Smooth muscle cell (in vitro differentiated cells): ENCODE data around the gene PLAAT3. TPM values are rescaled to one million over a fixed set of nuclear protein-coding genes. Genes with fewer than 3 reads are reported as not detected.
"Not testable (repeated sequence)": the region's sequence is repeated elsewhere in the genome, so short reads cannot be mapped to it uniquely, and the experiment has no call there.

Source experiments
- DNase-seq: peaks from one replicate; lab custom pipeline; 2025; ENCODE audit not compliant: unreplicated experiment; lab: John Stamatoyannopoulos, UW
- H2AFZ ChIP-seq: fragments of 200-600 bp; sonication (generic); 2 replicates; pipeline ENCODE4 v1.6.0; 2016; ENCODE audit warnings: antibody characterized with exemption, low read depth, mild to moderate bottlenecking
- H3F3A ChIP-seq: fragments of 200-600 bp; sonication (generic); 2 replicates; pipeline ENCODE4 v1.6.0; 2017; ENCODE audit warnings: antibody characterized with exemption, low read depth
- H3K27ac ChIP-seq: fragments of 200-600 bp; sonication (generic); 2 replicates; pipeline ENCODE4 v1.5.1; 2016; ENCODE audit warnings: low read depth, mild to moderate bottlenecking
- H3K27me3 ChIP-seq: fragments of 200-600 bp; sonication (generic); 2 replicates; pipeline ENCODE4 v1.6.1; 2016; ENCODE audit warnings: low read depth, mild to moderate bottlenecking
- H3K36me3 ChIP-seq: fragments of 200-600 bp; sonication (generic); 2 replicates; pipeline ENCODE4 v1.5.1; 2016; ENCODE audit warnings: low read depth
- H3K4me1 ChIP-seq: fragments of 200-600 bp; sonication (generic); 2 replicates; pipeline ENCODE4 v1.5.1; 2016; ENCODE audit warnings: low read depth
- H3K4me2 ChIP-seq: fragments of 200-600 bp; sonication (generic); 2 replicates; pipeline ENCODE4 v1.6.0; 2016; ENCODE audit warnings: mild to moderate bottlenecking
- H3K4me3 ChIP-seq: fragments of 200-600 bp; sonication (generic); 2 replicates; pipeline ENCODE4 v1.5.1; 2016; ENCODE audit warnings: mild to moderate bottlenecking
- H3K79me2 ChIP-seq: fragments of 200-600 bp; sonication (generic); 2 replicates; pipeline ENCODE4 v1.6.0; 2016; ENCODE audit warnings: low read depth, mild to moderate bottlenecking
- H3K9ac ChIP-seq: fragments of 200-600 bp; sonication (generic); 2 replicates; pipeline ENCODE4 v1.6.0; 2016; ENCODE audit warnings: low read depth
- H3K9me3 ChIP-seq: fragments of 200-600 bp; sonication (generic); replicated peaks from 2 replicates; pipeline ENCODE4 v1.5.1; 2016; ENCODE audit warnings: low read depth
- H4K20me1 ChIP-seq: fragments of 200-600 bp; sonication (generic); 2 replicates; pipeline ENCODE4 v1.6.0; 2016; ENCODE audit warnings: low read depth
- CTCF ChIP-seq: fragments of 200-600 bp; sonication (generic); IDR thresholded peaks from 2 replicates; pipeline ENCODE4 v1.5.1; 2017; ENCODE audit warnings: borderline replicate concordance, mild to moderate bottlenecking, antibody characterized with exemption; ENCODE audit not compliant: insufficient read depth, poor library complexity, severe bottlenecking
- WGBS: methylation state at CpG from one replicate; pipeline ENCODE4 v1.1.7; 2016; ENCODE audit warnings: low lambda C conversion rate; 5-methylcytosine and 5-hydroxymethylcytosine counted together
- polyA plus RNA-seq: library from polyadenylated mRNA; unstranded; fragments of >200 nt; fragmentation: Nextera tagmentation; extraction: Ambion mirVana; gene quantifications from 2 replicates; pipeline ENCODE4 v1.2.1, GENCODE V29; 2016
- total RNA-seq: library from RNA; depleted of rRNA; stranded (reverse); fragments of >200 nt; gene quantifications from 2 replicates; pipeline ENCODE4 v1.2.3, GENCODE V29; 2014

Gene PLAAT3
- total and polyA plus RNA-seq, 2 experiments from 2014 or later, result 0.90 to 5.2 TPM

DNA sequence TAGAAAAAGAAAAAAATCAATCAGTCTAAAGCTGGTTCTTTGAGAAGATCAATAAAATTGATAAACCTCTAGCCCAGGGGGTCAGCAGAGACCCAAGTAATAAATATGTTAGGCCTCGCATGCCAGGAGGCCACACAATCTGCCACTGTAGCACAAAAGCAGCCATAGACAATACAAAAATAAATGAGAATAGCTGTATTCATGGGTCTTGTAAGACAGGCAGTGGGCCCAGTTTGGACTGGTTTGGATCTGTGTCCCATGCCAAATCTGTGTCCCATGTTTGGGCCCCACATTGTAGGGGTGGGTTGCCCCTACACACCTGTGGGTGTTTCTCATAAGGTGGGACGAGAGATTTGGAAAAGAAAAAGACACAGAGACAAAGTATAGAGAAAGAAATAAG is 84.2 kb downstream of the PLAAT3 start:
- Histone ChIP-seq H3K79me2 (no peaks in the 10 kb centered on the region), H3K9me3 (no peaks in the 10 kb centered on the region), H2AFZ (no peak overlapping the region), H3K27ac (no peak overlapping the region), H3K36me3 (no peaks in the 10 kb centered on the region), H3K9ac (no peak overlapping the region), H3K4me2 (no peak overlapping the region), H3K27me3 (peaks cover 20% of the 10 kb centered on the region), H3K4me1 (peaks cover 22% of the 10 kb centered on the region), H4K20me1 (no peaks in the 10 kb centered on the region), H3F3A (no peaks in the 10 kb centered on the region), H3K4me3 (no peak overlapping the region)
- 91% methylated on average over 2 of the region's 2 CpGs for WGBS
- DNase-seq, result no peak
- no peak for TF ChIP-seq CTCF

DNA sequence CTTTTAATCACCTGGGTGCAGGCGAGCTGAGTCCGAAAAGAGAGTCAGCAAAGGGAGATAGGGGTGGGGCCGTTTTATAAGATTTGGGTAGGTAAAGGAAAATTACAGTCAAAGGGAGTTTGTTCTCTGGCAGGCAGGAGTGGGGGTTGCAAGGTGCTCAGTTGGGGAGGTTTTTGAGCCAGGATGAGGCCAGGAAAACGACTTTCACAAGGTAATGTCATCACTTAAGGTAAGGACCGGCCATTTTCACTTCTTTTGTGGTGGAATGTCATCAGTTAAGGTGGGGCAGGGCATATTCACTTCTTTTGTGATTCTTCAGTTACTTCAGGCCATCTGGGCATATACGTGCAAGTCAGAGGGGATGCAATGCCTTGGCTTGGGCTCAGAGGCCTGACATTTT is 84.9 kb downstream of the PLAAT3 start:
- not testable (repeated sequence) for H3K9me3 ChIP-seq, H4K20me1 ChIP-seq, H3K4me2 ChIP-seq, H3K36me3 ChIP-seq, H3K79me2 ChIP-seq, H3K4me3 ChIP-seq, H3K27ac ChIP-seq, H3K9ac ChIP-seq, H3F3A ChIP-seq, DNase-seq, H2AFZ ChIP-seq
- peaks cover 22% of the 10 kb centered on the region for H3K4me1 ChIP-seq
- peaks cover 20% of the 10 kb centered on the region for H3K27me3 ChIP-seq
- WGBS, result 49% methylated on average over 6 of the region's 6 CpGs

DNA sequence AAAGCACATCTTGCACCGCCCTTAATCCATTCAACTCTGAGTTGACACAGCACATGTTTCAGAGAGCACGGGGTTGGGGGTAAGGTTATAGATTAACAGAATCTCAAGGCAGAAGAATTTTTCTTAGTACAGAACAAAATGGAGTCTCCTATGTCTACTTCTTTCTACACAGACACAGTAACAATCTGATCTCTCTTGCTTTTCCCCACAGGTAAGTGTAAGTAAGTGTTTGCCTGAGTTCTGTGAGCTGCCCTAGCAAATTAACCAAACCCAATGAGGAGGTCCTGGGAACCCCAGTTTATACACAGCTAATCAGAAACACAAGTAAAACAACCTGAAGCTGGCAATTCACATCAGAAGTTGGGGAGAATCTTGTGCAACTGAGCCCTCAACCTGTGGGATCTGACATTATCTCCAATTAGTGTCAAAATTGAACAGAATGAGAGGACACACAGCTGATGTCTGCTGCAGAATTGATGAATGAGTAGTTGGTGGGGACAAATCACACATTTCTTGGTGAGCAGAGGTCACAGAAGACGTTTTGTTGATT is 85.4 kb downstream of the PLAAT3 start:
- not testable (repeated sequence) for H3K36me3 ChIP-seq, H3K9me3 ChIP-seq, H3F3A ChIP-seq, H3K9ac ChIP-seq, H3K27ac ChIP-seq, H2AFZ ChIP-seq, H4K20me1 ChIP-seq, H3K4me3 ChIP-seq, H3K4me2 ChIP-seq, DNase-seq, H3K79me2 ChIP-seq
- H3K27me3 ChIP-seq, result peaks cover 20% of the 10 kb centered on the region
- H3K4me1 ChIP-seq, result peaks cover 22% of the 10 kb centered on the region
- 50% methylated on average over 1 of the region's 3 CpGs for WGBS

GRCh38 chr11:63528156-63528555 is 86.1 kb downstream of the PLAAT3 start:
- peaks cover 22% of the 10 kb centered on the region for H3K4me1 ChIP-seq
- H3K27ac ChIP-seq, H3K4me2 ChIP-seq, H3F3A ChIP-seq, H2AFZ ChIP-seq, DNase-seq, H3K36me3 ChIP-seq, H4K20me1 ChIP-seq, H3K79me2 ChIP-seq, H3K4me3 ChIP-seq, H3K9ac ChIP-seq, H3K9me3 ChIP-seq: not testable (repeated sequence)
- 6% methylated on average over 7 of the region's 11 CpGs for WGBS
- H3K27me3 ChIP-seq, result peaks cover 20% of the 10 kb centered on the region

- Histone ChIP-seq H3K27me3 (peaks cover 20% of the 10 kb centered on the region), H2AFZ (no peak overlapping the region), H3K9me3 (no peaks in the 10 kb centered on the region), H3K27ac (no peak overlapping the region), H3F3A (no peaks in the 10 kb centered on the region), H3K36me3 (no peaks in the 10 kb centered on the region), H3K4me3 (no peak overlapping the region), H3K4me1 (peaks cover 20% of the 10 kb centered on the region), H3K4me2 (no peak overlapping the region), H3K9ac (no peak overlapping the region), H3K79me2 (no peaks in the 10 kb centered on the region), H4K20me1 (no peaks in the 10 kb centered on the region)
- WGBS, result 79% methylated on average over 2 of the region's 2 CpGs
- DNase-seq, result no peak
- no peak for TF ChIP-seq CTCF
Measured at GRCh38 chr11:63527667-63528066, 86.6 kb downstream of the PLAAT3 start.

Other genes starting within 250 kb of the PLAAT3 start
- gene SLC22A9, start 244.6 kb downstream of the PLAAT3 start, total RNA-seq, result not detected in 2 replicates
- not detected in 2 replicates for gene SLC22A9, start 244.6 kb downstream of the PLAAT3 start, polyA plus RNA-seq
- gene PLAAT5, start 123.3 kb downstream of the PLAAT3 start, total RNA-seq, result 0.04 TPM in 1 of 2 replicates, not detected in the other
- gene PLAAT5, start 123.3 kb downstream of the PLAAT3 start, polyA plus RNA-seq, result 0.06 TPM in 1 of 2 replicates, not detected in the other
- gene LGALS12, start 108.3 kb downstream of the PLAAT3 start, total RNA-seq, result 0.58 TPM in 1 of 2 replicates, not detected in the other
- gene LGALS12, start 108.3 kb downstream of the PLAAT3 start, polyA plus RNA-seq, result not detected in 2 replicates
- not detected in 2 replicates for gene PLAAT4, start 77.6 kb downstream of the PLAAT3 start, total RNA-seq
- not detected in 2 replicates for gene PLAAT4, start 77.6 kb downstream of the PLAAT3 start, polyA plus RNA-seq
- not detected in 2 replicates for gene PLAAT2, start 51.1 kb downstream of the PLAAT3 start, total RNA-seq
- not detected in 2 replicates for gene PLAAT2, start 51.1 kb downstream of the PLAAT3 start, polyA plus RNA-seq
- 32.5 and 37.5 TPM in 2 replicates for gene ATL3, start 56.9 kb upstream of the PLAAT3 start, total RNA-seq
- 13.0 and 14.9 TPM in 2 replicates for gene ATL3, start 56.9 kb upstream of the PLAAT3 start, polyA plus RNA-seq
- gene RTN3, start 67.1 kb upstream of the PLAAT3 start, total RNA-seq, result 59.5 and 64.9 TPM in 2 replicates
- gene RTN3, start 67.1 kb upstream of the PLAAT3 start, polyA plus RNA-seq, result 43.5 and 50.9 TPM in 2 replicates
- gene ZFTA, start 154.3 kb upstream of the PLAAT3 start, total RNA-seq, result 14.9 and 15.7 TPM in 2 replicates
- 11.0 and 11.1 TPM in 2 replicates for gene ZFTA, start 154.3 kb upstream of the PLAAT3 start, polyA plus RNA-seq
- 13.6 and 15.3 TPM in 2 replicates for gene SPINDOC, start 199.0 kb upstream of the PLAAT3 start, total RNA-seq
- gene SPINDOC, start 199.0 kb upstream of the PLAAT3 start, polyA plus RNA-seq, result 12.1 and 13.7 TPM in 2 replicates
- 14.2 and 16.9 TPM in 2 replicates for gene MARK2, start 224.7 kb upstream of the PLAAT3 start, total RNA-seq
- gene MARK2, start 224.7 kb upstream of the PLAAT3 start, polyA plus RNA-seq, result 23.3 and 32.4 TPM in 2 replicates